Upper lobe of right lung (tissue), 1 donor: ENCODE results near the gene AKR1C1. TPM values are rescaled to one million over a fixed set of nuclear protein-coding genes. Genes with fewer than 3 reads are reported as not detected.
"Not testable (repeated sequence)": the region's sequence is repeated elsewhere in the genome, so short reads cannot be mapped to it uniquely, and the experiment has no call there.

Source experiments
- ATAC-seq: fragments of 200-7000 bp; cut with Tn5 transposase; one replicate; pipeline ENCODE4 v1.9.1; 2020; ENCODE audit warnings: mild to moderate bottlenecking, moderate library complexity
- DNase-seq: peaks from one replicate; pipeline ENCODE4 v3.0.0-alpha.2; 2020
- H3K27ac ChIP-seq: fragments of 200-600 bp; one replicate; pipeline ENCODE4 v1.8.0; 2022
- H3K27me3 ChIP-seq: fragments of 200-600 bp; one replicate; pipeline ENCODE4 v1.8.0; 2022; ENCODE audit warnings: mild to moderate bottlenecking
- H3K36me3 ChIP-seq: fragments of 200-600 bp; one replicate; pipeline ENCODE4 v1.8.0; 2022
- H3K4me1 ChIP-seq: fragments of 200-600 bp; one replicate; pipeline ENCODE4 v1.8.0; 2022
- H3K4me3 ChIP-seq: fragments of 200-600 bp; one replicate; pipeline ENCODE4 v1.8.0; 2022; ENCODE audit warnings: mild to moderate bottlenecking
- H3K9me3 ChIP-seq: fragments of 200-600 bp; one replicate; pipeline ENCODE4 v1.8.0; 2022
- intact Hi-C: fragments of 100-400 bp; cut with DNase I; formaldehyde crosslinking; loops from one replicate; pipeline ENCODE4 v1.11.0; 2022
- long read RNA-seq: library from polyadenylated mRNA; unstranded; transcript quantifications from one replicate; pipeline ENCODE4 v2.0.0, GENCODE V29; 2021
- total RNA-seq: library from RNA; stranded (reverse); fragmentation: NEBNext Ultra II Directional; extraction: Animal tissue kit (Norgen Biotek cat#: 25700); gene quantifications from one replicate; pipeline ENCODE4 v1.2.1, GENCODE V29; 2021
- TF ChIP-seq, protein P1 (sequence below): fragments of 200-600 bp; IDR thresholded peaks from one replicate; pipeline ENCODE4 v1.8.0; 2022; ENCODE audit warnings: antibody characterized with exemption
- donor health status: DM: no; HTN: yes; CAD: no; lungs with severe emphysema.

The AKR1C1 gene
- 42.0 TPM for total RNA-seq
- long read RNA-seq, full-length matches to known transcripts, result 1 of 1 reads
- long read RNA-seq, partial matches to known transcripts, result 0 of 1 reads
- long read RNA-seq, other reads (novel, unspliced or antisense), result 0 of 1 reads

- DNase-seq, H3K27me3 ChIP-seq, H3K4me1 ChIP-seq, H3K36me3 ChIP-seq, H3K27ac ChIP-seq, H3K9me3 ChIP-seq, intact Hi-C loops: not testable (repeated sequence)
- peak within 1 kb of the TSS; percentile 15 for H3K4me3 ChIP-seq
- peak; percentile 97 for ATAC-seq
Measured at GRCh38 chr10:4962876-4963814, at the start of gene AKR1C1. Gene AKR1C1, plus strand, starts transcription at chr10:4963415. Its CDS starts 30 bp downstream, at chr10:4963445.

DNA sequence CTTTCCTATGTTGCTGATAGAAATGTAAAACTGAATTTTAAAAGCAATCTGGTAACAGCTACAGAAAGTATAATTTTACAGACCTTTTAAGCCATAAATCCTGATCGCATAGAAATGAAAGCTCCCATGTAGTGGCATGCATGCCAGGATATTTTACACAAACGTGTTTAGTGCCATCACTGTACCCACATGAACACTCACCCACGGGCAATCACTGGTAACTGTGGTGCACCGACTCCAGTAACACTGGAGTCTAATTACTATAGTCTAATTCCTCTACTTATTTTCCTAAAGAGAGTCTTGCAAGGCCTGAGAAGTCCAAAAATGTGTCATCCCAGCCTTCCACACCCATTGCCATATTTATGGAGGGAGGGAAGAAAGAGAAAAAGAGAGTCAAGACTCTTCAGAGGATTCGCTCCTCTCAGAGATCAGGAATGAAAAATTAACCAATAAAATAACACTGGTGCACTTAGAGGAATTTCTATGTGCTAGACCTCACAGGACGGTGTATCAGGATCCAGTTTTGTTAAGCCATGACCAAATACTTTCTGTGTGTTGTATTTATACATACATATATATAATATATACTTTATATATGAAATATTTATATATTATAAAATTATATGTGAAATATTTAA, 48.9 kb upstream of the AKR1C1 start:
- no peak for DNase-seq
- Histone ChIP-seq H3K4me1 (no peaks in the 10 kb centered on the region), H3K4me3 (no peak overlapping the region), H3K9me3 (no peaks in the 10 kb centered on the region), H3K27ac (no peak overlapping the region), H3K36me3 (no peaks in the 10 kb centered on the region), H3K27me3 (no peaks in the 10 kb centered on the region)
- TF ChIP-seq, protein P1, sequence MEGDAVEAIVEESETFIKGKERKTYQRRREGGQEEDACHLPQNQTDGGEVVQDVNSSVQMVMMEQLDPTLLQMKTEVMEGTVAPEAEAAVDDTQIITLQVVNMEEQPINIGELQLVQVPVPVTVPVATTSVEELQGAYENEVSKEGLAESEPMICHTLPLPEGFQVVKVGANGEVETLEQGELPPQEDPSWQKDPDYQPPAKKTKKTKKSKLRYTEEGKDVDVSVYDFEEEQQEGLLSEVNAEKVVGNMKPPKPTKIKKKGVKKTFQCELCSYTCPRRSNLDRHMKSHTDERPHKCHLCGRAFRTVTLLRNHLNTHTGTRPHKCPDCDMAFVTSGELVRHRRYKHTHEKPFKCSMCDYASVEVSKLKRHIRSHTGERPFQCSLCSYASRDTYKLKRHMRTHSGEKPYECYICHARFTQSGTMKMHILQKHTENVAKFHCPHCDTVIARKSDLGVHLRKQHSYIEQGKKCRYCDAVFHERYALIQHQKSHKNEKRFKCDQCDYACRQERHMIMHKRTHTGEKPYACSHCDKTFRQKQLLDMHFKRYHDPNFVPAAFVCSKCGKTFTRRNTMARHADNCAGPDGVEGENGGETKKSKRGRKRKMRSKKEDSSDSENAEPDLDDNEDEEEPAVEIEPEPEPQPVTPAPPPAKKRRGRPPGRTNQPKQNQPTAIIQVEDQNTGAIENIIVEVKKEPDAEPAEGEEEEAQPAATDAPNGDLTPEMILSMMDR, result no peak
- no peak for ATAC-seq
- intact Hi-C loops, result no loop called here

DNA sequence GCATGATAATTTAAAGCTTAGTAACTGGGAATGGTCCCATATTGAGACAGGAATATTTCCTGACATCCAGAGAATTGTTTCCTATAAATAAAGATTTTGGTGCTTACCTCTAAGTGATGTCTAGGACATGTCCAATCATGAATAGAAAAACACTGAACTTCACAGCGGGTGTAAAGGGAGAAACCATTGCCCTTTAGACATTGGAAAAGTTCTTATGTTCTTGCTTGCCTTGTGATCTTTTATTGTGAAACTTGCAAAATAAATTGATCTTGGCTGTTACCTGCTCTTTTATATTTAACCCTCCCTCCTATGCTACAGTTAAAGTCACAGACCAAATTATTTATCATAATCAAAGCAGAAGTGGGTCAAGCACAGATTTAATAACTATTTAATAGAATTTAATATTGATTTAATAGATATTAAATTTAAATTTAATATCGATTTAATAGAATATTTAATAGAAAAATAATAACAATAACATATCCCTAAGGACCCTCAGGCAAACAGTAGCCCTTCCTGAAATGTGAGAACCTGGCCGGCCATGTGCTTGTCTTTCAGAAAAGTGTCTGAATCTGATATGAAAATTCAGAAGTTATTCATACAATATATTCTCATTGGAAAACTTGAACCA, 47.0 kb upstream of the AKR1C1 start:
- H3K27me3 ChIP-seq, result no peaks in the 10 kb centered on the region
- TF ChIP-seq, protein P1, result no peak
- intact Hi-C loops, result no loop called here

GRCh38 chr10:4918236-4918635, 45.0 kb upstream of the AKR1C1 start:
- no peak for ATAC-seq
- TF ChIP-seq, protein P1, result no peak
- H3K9me3 ChIP-seq, result no peaks in the 10 kb centered on the region
- intact Hi-C loops, result no loop called here
- no peaks in the 10 kb centered on the region for H3K27me3 ChIP-seq
- no peak overlapping the region for H3K27ac ChIP-seq
- no peak for DNase-seq
- H3K4me3 ChIP-seq, result no peak overlapping the region
- H3K4me1 ChIP-seq, result no peaks in the 10 kb centered on the region
- H3K36me3 ChIP-seq, result no peaks in the 10 kb centered on the region

More for the DNA sequence above, 47.0 kb upstream of the AKR1C1 start:
- H3K27ac ChIP-seq, result no peak overlapping the region
- H3K9me3 ChIP-seq, result no peaks in the 10 kb centered on the region
- H3K4me1 ChIP-seq, result no peaks in the 10 kb centered on the region
- ATAC-seq (no peak), DNase-seq (no peak)
- H3K36me3 ChIP-seq, result no peaks in the 10 kb centered on the region
- H3K4me3 ChIP-seq, result no peak overlapping the region

GRCh38 chr10:4924482-4924881, 38.7 kb upstream of the AKR1C1 start:
- intact Hi-C loops, H3K27me3 ChIP-seq, H3K36me3 ChIP-seq, H3K27ac ChIP-seq, ATAC-seq, H3K4me3 ChIP-seq, H3K4me1 ChIP-seq, DNase-seq, H3K9me3 ChIP-seq: not testable (repeated sequence)

GRCh38 chr10:4926400-4926799, 36.8 kb upstream of the AKR1C1 start:
- no peak for DNase-seq
- no peaks in the 10 kb centered on the region for H3K9me3 ChIP-seq
- intact Hi-C loops, result no loop called here
- H3K4me3 ChIP-seq, result no peak overlapping the region
- TF ChIP-seq, protein P1, result no peak
- no peaks in the 10 kb centered on the region for H3K27me3 ChIP-seq
- H3K4me1 ChIP-seq, result no peaks in the 10 kb centered on the region
- no peak overlapping the region for H3K27ac ChIP-seq
- ATAC-seq, result no peak
- H3K36me3 ChIP-seq, result no peaks in the 10 kb centered on the region
